ENCODE measurements around the gene SMIM33. TPM values are rescaled to one million over a fixed set of nuclear protein-coding genes. Genes with fewer than 3 reads are reported as not detected.
A peak's percentile ranks its signal among the peaks of the same experiment; 100 is the strongest.

SMIM33 gene
- total and polyA plus RNA-seq, 9 of the 15 experiments (the other 6 are each of a cell fraction or from before 2014, with no cell fraction given): not detected

- no peak for TF ChIP-seq CBX8 (IDR thresholded peaks at IDR 0.05; ENCODE audit: borderline replicate concordance, extremely low read depth, low read depth, low read length, poor library complexity, severe bottlenecking)
- TF ChIP-seq SMARCC2 (IDR thresholded peaks at IDR 0.05; ENCODE audit: low read depth): 0 out of 2 replicates have a peak, but pooled peaks have one; percentile 18
- TF ChIP-seq TFAP4 (CRISPR knock-in tag; IDR thresholded peaks at IDR 0.05; ENCODE audit: borderline replicate concordance): no peak
- TF ChIP-seq ZBTB49 (CRISPR knock-in tag; IDR thresholded peaks at IDR 0.05; ENCODE audit: borderline replicate concordance): 0 out of 2 replicates have a peak, but pooled peaks have one; percentile 43
- no peak for TF ChIP-seq HDAC3 (IDR thresholded peaks at IDR 0.05; ENCODE audit: borderline replicate concordance, partially characterized antibody)
- no peak for TF ChIP-seq ZZZ3 (IDR thresholded peaks at IDR 0.05)
- TF ChIP-seq ZBTB17 (CRISPR knock-in tag; IDR thresholded peaks at IDR 0.05): no peak
- TF ChIP-seq HLTF (IDR thresholded peaks at IDR 0.05): no peak
- TF ChIP-seq ZNF41 (CRISPR knock-in tag; conservative IDR thresholded peaks at IDR 0.05): no peak
- no peak for TF ChIP-seq ZNF280B (CRISPR knock-in tag; IDR thresholded peaks at IDR 0.05)
- TF ChIP-seq CTCF (IDR thresholded peaks at IDR 0.05 in 2 of 3, conservative IDR thresholded peaks at IDR 0.05 in 1 of 3; ENCODE audit: insufficient read depth in 2 of 3, low read depth in 1 of 3, low read length in 3 of 3): peak; percentile 40 to 54 (median 54); a peak in 5 of 6 replicates
- peak; percentile 70; the same call in 1 of the 2 replicates for TF ChIP-seq FOXP4 (CRISPR knock-in tag; IDR thresholded peaks at IDR 0.05; ENCODE audit: borderline replicate concordance)
- TF ChIP-seq CHD2 (IDR thresholded peaks at IDR 0.05; ENCODE audit: low read depth, low read length): no peak
- TF ChIP-seq BRF1 (IDR thresholded peaks at IDR 0.05; ENCODE audit: borderline replicate concordance, extremely low read depth, insufficient read length): no peak
- no peak for TF ChIP-seq ZBTB12 (CRISPR knock-in tag; IDR thresholded peaks at IDR 0.05)
- no peak for TF ChIP-seq THRAP3 (IDR thresholded peaks at IDR 0.05; ENCODE audit: borderline replicate concordance)
- no peak for TF ChIP-seq SREBF2 (CRISPR knock-in tag; IDR thresholded peaks at IDR 0.05)
Measured at GRCh38 chr5:139481580-139482049, 10.8 kb downstream of the SMIM33 start (continued).

Data from K562 (cell line).